Natural killer cell (primary cell): ENCODE measurements around the gene SATB2. TPM values are rescaled to one million over a fixed set of nuclear protein-coding genes. Genes with fewer than 3 reads are reported as not detected.

Experiments
- ATAC-seq, 3 donors: fragments of 150-1000 bp in 2 of 3; fragments of 200-7000 bp in 1 of 3; cut with Tn5 transposase; 1 replicate in 1 of 3; 2 replicates in 2 of 3; pipeline ENCODE4 v1.10.0; 2021; ENCODE audit warnings: mild to moderate bottlenecking in 2 of 3, moderate library complexity in 2 of 3
- DNase-seq, 2 donors: peaks; one replicate each; pipeline versions ENCODE4 v3.0.0 to v3.0.0-alpha.2; 2013 to 2021; ENCODE audit warnings: mixed read lengths in 1 of 2
- H3K27ac ChIP-seq: one replicate; pipeline ENCODE4 v1.5.1; 2013; ENCODE audit warnings: mild to moderate bottlenecking, low read length
- H3K27me3 ChIP-seq: one replicate; pipeline ENCODE4 v1.6.1; 2013; ENCODE audit warnings: low read length; ENCODE audit not compliant: control insufficient read depth, insufficient read depth
- H3K36me3 ChIP-seq: one replicate; pipeline ENCODE4 v1.6.1; 2013; ENCODE audit warnings: low read length; ENCODE audit not compliant: control insufficient read depth, insufficient read depth
- H3K4me1 ChIP-seq: one replicate; pipeline ENCODE4 v1.6.1; 2013; ENCODE audit warnings: low read length; ENCODE audit not compliant: control insufficient read depth, insufficient read depth
- H3K4me3 ChIP-seq: one replicate; pipeline ENCODE4 v1.5.1; 2013; ENCODE audit warnings: low read length
- H3K9me3 ChIP-seq: one replicate; pipeline ENCODE4 v1.6.1; 2013; ENCODE audit warnings: low read length; ENCODE audit not compliant: control insufficient read depth, insufficient read depth
- H3K27ac Mint-ChIP-seq, 2 donors: one replicate each; pipeline ENCODE4 v1.8.0; 2022; ENCODE audit warnings: mild to moderate bottlenecking in 2 of 2, mixed read lengths in 2 of 2, moderate library complexity in 1 of 2
- H3K27me3 Mint-ChIP-seq, 2 donors: one replicate each; pipeline ENCODE4 v1.8.0; 2022; ENCODE audit warnings: low read depth in 2 of 2, mixed read lengths in 2 of 2
- H3K36me3 Mint-ChIP-seq: one replicate; pipeline ENCODE4 v1.8.0; 2022; ENCODE audit warnings: mixed read lengths
- H3K4me1 Mint-ChIP-seq, 2 donors: one replicate each; pipeline ENCODE4 v1.8.0; 2022; ENCODE audit warnings: mixed read lengths in 2 of 2
- H3K4me3 Mint-ChIP-seq: one replicate; pipeline ENCODE4 v1.8.0; 2022; ENCODE audit warnings: mild to moderate bottlenecking, moderate library complexity, mixed read lengths
- H3K9me3 Mint-ChIP-seq, 2 donors: one replicate each; pipeline ENCODE4 v1.8.0; 2022; ENCODE audit warnings: mixed read lengths in 2 of 2
- WGBS: methylation state at CpG from one replicate; pipeline ENCODE4 v1.1.7; 2013; ENCODE audit warnings: missing lambda C conversion rate; ENCODE audit not compliant: insufficient coverage; 5-methylcytosine and 5-hydroxymethylcytosine counted together
- intact Hi-C: fragments of 100-400 bp; cut with micrococcal nuclease; formaldehyde crosslinking; loops from one replicate; pipeline ENCODE4 v1.14.2; 2022
- total RNA-seq, 4 donors: library from RNA; stranded (reverse); fragments of 120-200 nt in 1 of 4; gene quantifications; one replicate each; pipeline versions ENCODE4 v1.2.3 to v1.2.4, GENCODE V29; 2013 to 2022
- TF ChIP-seq, protein P1 (sequence below): fragments of 200-600 bp; IDR thresholded peaks from one replicate; pipeline ENCODE4 v1.8.0; 2022; ENCODE audit warnings: antibody characterized with exemption

The SATB2 gene
- total RNA-seq, 3 donors from 2014 or later (not counting 1 experiment from before 2014, with no cell fraction given): 0.73 to 2.8 (median 0.79) TPM

DNA sequence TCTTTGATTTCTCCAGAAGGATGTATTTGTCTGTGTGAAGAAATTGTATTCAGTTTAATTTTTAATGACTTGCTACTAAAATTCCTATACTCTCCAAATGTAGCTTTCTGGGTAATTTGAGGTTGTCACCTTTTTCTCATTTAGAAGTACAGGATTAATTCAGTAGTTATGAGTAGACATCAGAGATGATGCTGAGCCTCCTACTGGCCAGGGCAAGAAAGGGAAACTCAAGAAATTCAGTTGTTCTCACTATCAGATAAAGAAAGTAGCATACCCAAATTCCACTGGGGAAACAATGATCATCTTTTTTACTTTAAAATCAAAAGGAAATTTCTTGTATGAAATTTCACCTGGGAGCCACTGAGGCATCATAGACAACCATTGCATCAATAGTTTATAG lies 199.4 kb downstream of the SATB2 start:
- peaks cover 11% of the 10 kb centered on the region for H3K36me3 Mint-ChIP-seq
- intact Hi-C loops: no loop called here
- Histone ChIP-seq H3K36me3 (no peaks in the 10 kb centered on the region), H3K9me3 (peaks cover 13% of the 10 kb centered on the region), H3K27ac (no peak overlapping the region), H3K4me1 (no peaks in the 10 kb centered on the region), H3K27me3 (no peaks in the 10 kb centered on the region), H3K4me3 (no peak overlapping the region)
- ATAC-seq: no peak
- TF ChIP-seq, protein P1, sequence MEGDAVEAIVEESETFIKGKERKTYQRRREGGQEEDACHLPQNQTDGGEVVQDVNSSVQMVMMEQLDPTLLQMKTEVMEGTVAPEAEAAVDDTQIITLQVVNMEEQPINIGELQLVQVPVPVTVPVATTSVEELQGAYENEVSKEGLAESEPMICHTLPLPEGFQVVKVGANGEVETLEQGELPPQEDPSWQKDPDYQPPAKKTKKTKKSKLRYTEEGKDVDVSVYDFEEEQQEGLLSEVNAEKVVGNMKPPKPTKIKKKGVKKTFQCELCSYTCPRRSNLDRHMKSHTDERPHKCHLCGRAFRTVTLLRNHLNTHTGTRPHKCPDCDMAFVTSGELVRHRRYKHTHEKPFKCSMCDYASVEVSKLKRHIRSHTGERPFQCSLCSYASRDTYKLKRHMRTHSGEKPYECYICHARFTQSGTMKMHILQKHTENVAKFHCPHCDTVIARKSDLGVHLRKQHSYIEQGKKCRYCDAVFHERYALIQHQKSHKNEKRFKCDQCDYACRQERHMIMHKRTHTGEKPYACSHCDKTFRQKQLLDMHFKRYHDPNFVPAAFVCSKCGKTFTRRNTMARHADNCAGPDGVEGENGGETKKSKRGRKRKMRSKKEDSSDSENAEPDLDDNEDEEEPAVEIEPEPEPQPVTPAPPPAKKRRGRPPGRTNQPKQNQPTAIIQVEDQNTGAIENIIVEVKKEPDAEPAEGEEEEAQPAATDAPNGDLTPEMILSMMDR: no peak
- H3K27ac Mint-ChIP-seq: no peak overlapping the region
- H3K9me3 Mint-ChIP-seq: peaks cover 7 to 13% of the 10 kb centered on the region in 2 donors
- no peak for DNase-seq
- H3K4me3 Mint-ChIP-seq: no peak overlapping the region
- H3K4me1 Mint-ChIP-seq: no peaks in the 10 kb centered on the region
- H3K27me3 Mint-ChIP-seq: no peaks in the 10 kb centered on the region

DNA sequence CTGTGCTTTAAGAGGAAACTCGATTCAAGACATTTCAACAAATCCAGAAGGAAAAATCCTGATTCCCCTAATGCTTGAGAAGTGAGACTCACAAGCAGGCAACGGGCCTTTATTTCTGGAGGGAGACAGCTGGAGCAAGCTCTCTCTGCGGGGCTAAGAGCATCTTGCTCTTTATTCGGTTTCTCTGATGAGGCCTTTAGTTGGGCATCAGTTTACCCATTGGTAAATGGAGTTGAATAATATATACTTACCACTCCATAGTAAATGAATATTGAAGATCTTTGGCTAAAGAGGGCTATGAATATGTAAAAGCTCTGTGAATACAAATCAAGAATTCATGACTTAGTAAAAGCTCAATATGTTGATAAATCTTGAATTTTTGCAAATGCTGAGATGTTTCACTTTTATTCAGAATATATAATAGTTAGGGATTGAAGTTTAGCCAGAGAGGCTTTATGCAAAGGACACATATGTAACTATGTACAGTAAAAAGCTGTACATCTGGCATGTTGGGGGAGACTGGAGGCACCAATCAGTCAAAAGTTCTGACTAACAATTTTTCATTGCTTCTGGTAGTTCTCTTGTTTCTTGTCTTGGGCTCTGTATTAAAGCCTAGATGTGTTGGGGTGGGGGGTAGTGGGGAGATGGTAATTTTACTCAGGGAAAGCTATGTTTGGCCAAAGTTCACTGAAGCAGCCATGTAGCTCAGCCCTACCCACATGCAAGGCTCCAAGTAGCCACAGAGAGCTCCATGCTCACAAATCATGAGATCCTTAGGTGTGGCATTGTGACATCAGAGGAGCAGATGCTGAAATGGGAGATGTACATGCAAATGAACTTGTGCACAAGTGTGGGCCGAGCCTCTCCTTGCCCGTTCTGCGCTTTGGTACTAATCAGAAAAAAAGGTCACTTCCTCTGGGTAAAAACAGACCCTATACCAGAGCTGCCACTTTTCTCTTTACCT lies 200.2 kb downstream of the SATB2 start:
- H3K9me3 Mint-ChIP-seq: peaks cover 7 to 9% of the 10 kb centered on the region in 2 donors
- no peaks in the 10 kb centered on the region for H3K27me3 Mint-ChIP-seq
- Histone ChIP-seq H3K27me3 (no peaks in the 10 kb centered on the region), H3K4me3 (no peak overlapping the region), H3K9me3 (peaks cover 9% of the 10 kb centered on the region), H3K4me1 (no peaks in the 10 kb centered on the region), H3K36me3 (no peaks in the 10 kb centered on the region), H3K27ac (no peak overlapping the region)
- no peaks in the 10 kb centered on the region for H3K4me1 Mint-ChIP-seq
- DNase-seq (no peak), ATAC-seq (no peak)
- H3K4me3 Mint-ChIP-seq: no peak overlapping the region
- TF ChIP-seq, protein P1: no peak
- intact Hi-C loops: no loop called here
- H3K27ac Mint-ChIP-seq: no peak overlapping the region
- H3K36me3 Mint-ChIP-seq: peaks cover 8% of the 10 kb centered on the region
- WGBS: 81% methylated on average over 6 of the region's 7 CpGs

DNA sequence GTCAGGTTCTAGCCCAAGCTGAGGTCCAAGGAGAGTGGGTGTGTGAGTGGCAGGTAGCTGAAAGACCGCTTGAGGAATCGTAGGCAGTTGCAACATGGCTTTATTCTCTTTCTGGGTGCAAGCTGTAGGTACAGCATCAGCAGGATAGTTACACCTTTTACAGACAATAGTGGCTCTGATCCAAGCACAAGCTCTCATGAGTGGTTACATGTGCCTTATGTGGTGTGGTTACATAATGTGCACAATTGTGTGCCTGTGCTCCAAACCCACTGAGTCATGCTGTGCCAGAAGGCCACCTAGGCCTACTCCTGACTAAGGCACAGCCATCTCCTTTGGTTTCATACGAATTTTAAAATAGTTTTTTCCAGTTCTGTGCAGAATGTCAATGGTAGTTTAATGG lies 227.6 kb downstream of the SATB2 start:
- H3K27me3 ChIP-seq: no peaks in the 10 kb centered on the region
- TF ChIP-seq, protein P1: no peak
- Mint-ChIP-seq H3K27me3 (no peaks in the 10 kb centered on the region), H3K36me3 (no peaks in the 10 kb centered on the region), H3K9me3 (peaks cover 5 to 7% of the 10 kb centered on the region in 2 donors), H3K27ac (no peak overlapping the region), H3K4me3 (no peak overlapping the region), H3K4me1 (no peaks in the 10 kb centered on the region)
- ATAC-seq (no peak), DNase-seq (no peak)
- H3K4me3 ChIP-seq: no peak overlapping the region
- no peaks in the 10 kb centered on the region for H3K4me1 ChIP-seq
- H3K27ac ChIP-seq: no peak overlapping the region
- intact Hi-C loops: no loop called here
- peaks cover 8% of the 10 kb centered on the region for H3K9me3 ChIP-seq
- WGBS: 83% methylated on average over 3 of the region's 3 CpGs
- no peaks in the 10 kb centered on the region for H3K36me3 ChIP-seq
